NT2/D1 (cell line): Measurements from ENCODE around the gene ANTXR1.

ENCODE experiments used
- SUZ12 ChIP-seq: IDR thresholded peaks from 2 replicates; pipeline ENCODE4 v1.6.1; 2011; ENCODE audit not compliant: insufficient read length, insufficient read depth; ENCODE audit errors: extremely low read depth
- ZNF274 ChIP-seq: IDR thresholded peaks from 2 replicates; pipeline ENCODE4 v1.6.1; 2011; ENCODE audit warnings: mild to moderate bottlenecking, low read depth, low read length

DNA sequence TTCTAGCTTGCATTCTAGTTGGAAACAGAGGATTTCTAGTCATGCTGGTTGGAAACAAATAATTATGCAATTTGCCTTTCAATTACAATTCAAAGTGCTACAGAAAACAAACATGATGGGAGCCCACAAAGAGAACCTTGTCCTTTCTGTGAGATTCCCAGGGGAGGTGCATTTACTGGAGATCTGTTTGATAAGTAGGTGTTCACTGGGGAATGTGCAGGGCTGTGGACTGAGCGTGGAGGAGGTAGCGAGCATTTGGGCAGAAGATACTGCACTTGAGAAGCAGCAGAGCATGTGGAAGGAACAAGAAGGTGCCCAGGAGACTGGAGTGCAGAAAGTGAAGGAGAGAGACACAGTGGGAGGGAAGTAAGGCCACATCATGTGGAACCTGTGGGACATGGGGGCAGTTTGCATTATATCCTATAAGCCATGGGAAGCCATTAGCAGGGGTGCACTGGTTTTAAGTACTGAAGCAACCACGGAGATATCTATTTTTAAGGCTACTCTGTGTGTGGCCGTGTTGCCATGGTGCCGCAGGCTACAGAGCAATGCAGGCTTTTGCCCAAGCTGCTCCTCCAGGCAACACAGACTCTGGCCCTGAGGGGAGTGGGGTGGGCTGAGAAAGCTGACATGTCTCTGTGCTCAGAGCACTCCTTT is 154.0 kb downstream of the ANTXR1 start:
- TF ChIP-seq ZNF274 (no peak), SUZ12 (no peak)
